Common myeloid progenitor, CD34-positive (primary cell): ENCODE results near the gene SSH3.
"Not testable (repeated sequence)": the region's sequence is repeated elsewhere in the genome, so short reads cannot be mapped to it uniquely, and the experiment has no call there.

Experiments
- CTCF ChIA-PET: fragments of 350-600 bp; sonication (Branson Sonifier 250); formaldehyde crosslinking; loops from one replicate; lab custom pipeline; 2021; ENCODE audit warnings: antibody characterized with exemption; lab: Charles Lee
- POLR2A ChIA-PET: fragments of 350-600 bp; sonication (Branson Sonifier 250); formaldehyde crosslinking; loops from one replicate; lab custom pipeline; 2021; ENCODE audit warnings: antibody characterized with exemption; lab: Charles Lee
- DNase-seq, 3 donors: peaks; one replicate each; pipeline versions ENCODE4 v3.0.0 to v3.0.0-alpha.2; 2013
- H3K27ac ChIP-seq, 2 experiments: 1 replicate in 1 of 2; 2 replicates in 1 of 2; pipeline ENCODE4 v1.7.0; 2013; ENCODE audit warnings: inconsistent platforms in 2 of 2, low read length in 2 of 2, mild to moderate bottlenecking in 2 of 2, low read depth in 1 of 2, moderate library complexity in 1 of 2; ENCODE audit not compliant: severe bottlenecking in 2 of 2, insufficient read depth in 1 of 2, poor library complexity in 1 of 2
- H3K27me3 ChIP-seq, 5 experiments: replicated peaks in 2 of 5; 1 replicate in 3 of 5; 2 replicates in 2 of 5; pipeline versions ENCODE4 v1.6.1 to v1.7.0; 2013; ENCODE audit warnings: low read length in 4 of 5, mild to moderate bottlenecking in 2 of 5, moderate library complexity in 2 of 5, inconsistent platforms in 1 of 5; ENCODE audit not compliant: insufficient read depth in 5 of 5, control insufficient read depth in 4 of 5
- H3K36me3 ChIP-seq, 4 experiments: 1 replicate in 2 of 4; 2 replicates in 2 of 4; pipeline versions ENCODE4 v1.6.1 to v1.7.0; 2013; ENCODE audit warnings: low read length in 3 of 4, control low read depth in 1 of 4, mild to moderate bottlenecking in 1 of 4; ENCODE audit not compliant: control insufficient read depth in 4 of 4, insufficient read depth in 4 of 4
- H3K4me1 ChIP-seq, 4 experiments: 1 replicate in 3 of 4; 2 replicates in 1 of 4; pipeline versions ENCODE4 v1.6.1 to v1.7.1; 2013; ENCODE audit warnings: low read length in 3 of 4, mild to moderate bottlenecking in 3 of 4, control low read depth in 1 of 4, inconsistent platforms in 1 of 4, moderate library complexity in 1 of 4; ENCODE audit not compliant: control insufficient read depth in 4 of 4, insufficient read depth in 4 of 4; ENCODE audit errors: control extremely low read depth in 1 of 4
- H3K4me3 ChIP-seq, 7 experiments: 1 replicate in 4 of 7; 2 replicates in 3 of 7; pipeline versions ENCODE4 v1.5.1 to v1.7.0; 2013; ENCODE audit warnings: mild to moderate bottlenecking in 7 of 7, low read length in 6 of 7, moderate library complexity in 6 of 7, inconsistent platforms in 2 of 7, low read depth in 2 of 7, control low read depth in 1 of 7; ENCODE audit not compliant: insufficient read depth in 4 of 7, control insufficient read depth in 1 of 7; ENCODE audit errors: extremely low read depth in 1 of 7
- H3K9me3 ChIP-seq, 5 experiments: 1 replicate in 4 of 5; 2 replicates in 1 of 5; pipeline versions ENCODE4 v1.6.1 to v1.7.1; 2013; ENCODE audit warnings: low read length in 4 of 5, mild to moderate bottlenecking in 2 of 5, inconsistent platforms in 1 of 5, low read depth in 1 of 5, moderate library complexity in 1 of 5; ENCODE audit not compliant: control insufficient read depth in 4 of 5, insufficient read depth in 2 of 5; ENCODE audit errors: control extremely low read depth in 1 of 5
- WGBS: methylation state at CpG from one replicate; pipeline ENCODE4 v1.1.5; 2013; ENCODE audit not compliant: insufficient coverage; 5-methylcytosine and 5-hydroxymethylcytosine counted together

The SSH3 gene

DNA sequence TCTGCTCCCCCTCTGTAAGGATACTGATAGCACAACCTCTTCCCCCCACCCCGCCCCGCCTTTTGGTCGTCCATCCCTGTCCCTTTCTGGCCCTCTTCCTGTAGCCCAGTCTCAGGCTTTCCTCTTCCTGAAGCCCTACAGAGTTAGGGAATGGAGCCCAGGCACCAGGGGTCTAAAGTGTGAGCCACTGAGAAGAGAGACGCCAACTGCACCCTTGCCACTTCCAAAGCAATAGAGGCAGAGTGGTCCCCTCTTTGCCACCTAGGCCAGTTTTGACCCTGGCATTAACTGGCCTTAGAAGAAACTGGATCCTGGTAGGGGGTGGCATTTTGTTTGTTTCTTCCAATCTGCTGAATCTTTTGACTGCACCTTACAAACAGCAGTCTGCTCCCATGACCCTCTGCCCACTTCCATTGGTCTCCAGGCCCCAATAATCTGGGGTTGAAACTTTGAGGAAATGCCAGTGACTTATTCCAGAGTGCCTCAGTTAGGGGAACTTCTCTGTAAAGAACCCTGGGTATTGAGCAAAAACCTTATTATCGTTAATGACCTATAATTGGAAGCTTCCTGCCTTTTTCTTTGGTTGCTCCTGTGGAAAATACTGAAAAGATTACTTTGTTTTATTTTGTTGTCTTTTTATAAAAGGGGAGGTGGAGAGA is 46.7 kb upstream of the SSH3 start:
- peaks cover 0 to 14% (median 8%) of the 10 kb centered on the region in 4 experiments for H3K4me1 ChIP-seq
- WGBS = 80% methylated on average over 1 of the region's 5 CpGs
- H3K9me3 ChIP-seq = no peaks in the 10 kb centered on the region
- H3K4me3 ChIP-seq = no peak overlapping the region
- CTCF ChIA-PET = no interaction called here
- no peaks in the 10 kb centered on the region for H3K27me3 ChIP-seq
- H3K27ac ChIP-seq = no peak overlapping the region
- no peak for DNase-seq
- peaks cover 14 to 61% (median 42%) of the 10 kb centered on the region in 4 experiments for H3K36me3 ChIP-seq
- POLR2A ChIA-PET = no interaction called here

GRCh38 chr11:67260406-67260805 is 42.9 kb upstream of the SSH3 start:
- ChIA-PET POLR2A (no interaction called here), CTCF (no interaction called here)
- WGBS = 89% methylated on average over 3 of the region's 6 CpGs
- Histone ChIP-seq H3K9me3 (no peaks in the 10 kb centered on the region), H3K27ac (no peak overlapping the region), H3K4me1 (peaks cover 0 to 32% (median 30%) of the 10 kb centered on the region in 4 experiments), H3K27me3 (no peaks in the 10 kb centered on the region), H3K36me3 (peaks cover 2 to 23% (median 12%) of the 10 kb centered on the region in 4 experiments), H3K4me3 (no peak overlapping the region)
- DNase-seq = no peak

GRCh38 chr11:67260885-67261639 is 42.3 kb upstream of the SSH3 start:
- POLR2A ChIA-PET = interaction anchor here (0.6 to 2.2 kb wide), 5 partner anchors 8 to 56 kb away, joined by 3 to 12 read pairs (median 4); partner anchors contain the start of gene ANKRD13D

DNA sequence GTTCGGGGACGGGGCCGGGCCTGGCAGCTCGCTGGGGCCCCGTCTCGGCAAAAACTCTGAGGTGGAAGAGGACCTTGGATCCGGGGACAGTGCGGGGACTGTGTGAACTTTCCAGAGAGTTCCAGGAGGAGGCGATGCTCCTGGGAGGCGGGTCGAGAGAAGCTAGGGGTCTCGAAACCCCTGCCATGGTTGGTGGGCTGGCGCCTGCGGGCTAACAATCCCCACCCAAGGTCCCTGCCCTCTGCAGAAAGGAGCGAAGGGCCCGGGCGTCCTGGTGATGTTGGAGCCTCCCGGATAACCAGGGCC is 41.7 kb upstream of the SSH3 start:
- H3K4me1 ChIP-seq = peaks cover 0 to 39% (median 37%) of the 10 kb centered on the region in 4 experiments
- no peak for DNase-seq
- no peak overlapping the region for H3K27ac ChIP-seq
- H3K36me3 ChIP-seq = peaks cover 0 to 11% (median 4%) of the 10 kb centered on the region in 4 experiments
- ChIA-PET CTCF (interaction anchor here (0.9 to 5.0 kb wide), 17 partner anchors 9 to 124 kb away, joined by 3 to 124 read pairs (median 5); partner anchors contain the start of genes ANKRD13D and SSH3), POLR2A (interaction anchor here (0.6 to 2.6 kb wide), 7 partner anchors 8 to 56 kb away, joined by 3 to 19 read pairs (median 6); partner anchors contain the start of genes ANKRD13D and SSH3)
- peak overlapping the region in 2 of 7 experiments; percentile 54 to 72 for H3K4me3 ChIP-seq
- 44% methylated on average over 9 of the region's 18 CpGs for whole genome bisulfite sequencing
- H3K9me3 ChIP-seq = no peaks in the 10 kb centered on the region
- H3K27me3 ChIP-seq = no peaks in the 10 kb centered on the region

More at GRCh38 chr11:67260885-67261639, 42.3 kb upstream of the SSH3 start:
- 54% methylated on average over 36 of the region's 50 CpGs for WGBS
- H3K4me1 ChIP-seq = peaks cover 0 to 38% (median 36%) of the 10 kb centered on the region in 4 experiments
- H3K4me3 ChIP-seq = peak overlapping the region in 4 of 7 experiments; percentile 32 to 72 (median 52)
- not testable (repeated sequence) for H3K27me3 ChIP-seq, DNase-seq, H3K27ac ChIP-seq, H3K9me3 ChIP-seq
- H3K36me3 ChIP-seq = peaks cover 0 to 17% (median 6%) of the 10 kb centered on the region in 4 experiments
- CTCF ChIA-PET = interaction anchor here (1.0 to 5.0 kb wide), 13 partner anchors 9 to 120 kb away, joined by 3 to 124 read pairs (median 24); partner anchors contain the start of genes ANKRD13D and SSH3

DNA sequence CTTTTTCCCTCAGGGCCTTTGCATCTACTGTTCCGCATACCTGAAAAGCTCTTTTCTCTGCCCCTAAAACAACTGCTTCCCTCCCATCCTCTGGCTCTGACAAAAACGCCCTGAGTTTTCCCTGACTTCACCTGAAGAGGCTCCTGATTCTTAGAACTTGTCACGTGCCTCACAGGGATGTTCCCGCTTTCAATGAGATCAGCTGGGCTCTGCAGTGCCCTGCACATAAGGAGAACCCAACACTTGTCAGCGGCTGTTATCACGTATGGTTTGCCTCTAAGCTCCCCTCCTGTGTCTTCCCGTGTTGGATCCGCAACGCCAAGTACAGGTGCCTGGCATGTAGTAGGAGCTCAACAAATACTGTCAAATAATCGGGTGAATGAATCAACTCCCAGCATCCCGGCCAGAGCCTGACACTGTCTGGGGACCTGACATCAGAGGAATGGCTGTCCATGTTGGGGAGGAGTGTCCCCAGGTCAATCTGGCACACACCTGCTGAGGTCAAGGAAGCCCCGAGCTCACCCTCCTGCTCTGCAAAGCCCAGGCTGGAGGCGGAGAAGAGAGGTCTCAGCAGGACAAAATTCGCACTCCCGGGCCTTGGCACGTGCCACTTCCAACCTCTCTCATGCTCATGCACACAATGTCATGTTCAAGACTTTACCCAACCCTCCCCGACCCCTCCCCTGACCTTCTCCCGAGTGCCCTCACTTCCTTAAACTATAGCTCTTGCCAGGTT is 41.2 kb upstream of the SSH3 start:
- DNase-seq = no peak
- peaks cover 0 to 39% (median 37%) of the 10 kb centered on the region in 4 experiments for H3K4me1 ChIP-seq
- CTCF ChIA-PET = interaction anchor here (0.8 to 5.0 kb wide), 22 partner anchors 10 to 124 kb away, joined by 3 to 124 read pairs (median 4); partner anchors contain the start of genes ANKRD13D and SSH3

More for the DNA sequence above, 41.2 kb upstream of the SSH3 start:
- no peaks in the 10 kb centered on the region for H3K9me3 ChIP-seq
- H3K36me3 ChIP-seq = peaks cover 0 to 8% (median 1%) of the 10 kb centered on the region in 4 experiments
- peak overlapping the region in 1 of 2 experiments; percentile 58 for H3K27ac ChIP-seq
- POLR2A ChIA-PET = interaction anchor here (0.6 to 2.6 kb wide), 9 partner anchors 9 to 55 kb away, joined by 3 to 19 read pairs (median 6); partner anchors contain the start of genes ANKRD13D and SSH3
- no peaks in the 10 kb centered on the region for H3K27me3 ChIP-seq
- WGBS = 62% methylated on average over 16 of the region's 18 CpGs
- H3K4me3 ChIP-seq = peak overlapping the region in 3 of 7 experiments; percentile 31 to 54 (median 43)
